Panc1 (cell line): ENCODE results near the gene MAEA.

Source experiments
- TF ChIP-seq, protein P1 (sequence below): fragments of 450-650 bp; IDR thresholded peaks from 2 replicates; pipeline ENCODE4 v1.5.1; 2017; ENCODE audit warnings: mild to moderate bottlenecking
- TF ChIP-seq, protein P2 (sequence below), 2 experiments: IDR thresholded peaks; 2 replicates each; pipeline ENCODE4 v1.6.1; 2011 to 2012; ENCODE audit warnings: low read depth in 2 of 2, control low read depth in 1 of 2, low read length in 1 of 2, mild to moderate bottlenecking in 1 of 2, moderate library complexity in 1 of 2; ENCODE audit not compliant: insufficient read depth in 1 of 2

DNA sequence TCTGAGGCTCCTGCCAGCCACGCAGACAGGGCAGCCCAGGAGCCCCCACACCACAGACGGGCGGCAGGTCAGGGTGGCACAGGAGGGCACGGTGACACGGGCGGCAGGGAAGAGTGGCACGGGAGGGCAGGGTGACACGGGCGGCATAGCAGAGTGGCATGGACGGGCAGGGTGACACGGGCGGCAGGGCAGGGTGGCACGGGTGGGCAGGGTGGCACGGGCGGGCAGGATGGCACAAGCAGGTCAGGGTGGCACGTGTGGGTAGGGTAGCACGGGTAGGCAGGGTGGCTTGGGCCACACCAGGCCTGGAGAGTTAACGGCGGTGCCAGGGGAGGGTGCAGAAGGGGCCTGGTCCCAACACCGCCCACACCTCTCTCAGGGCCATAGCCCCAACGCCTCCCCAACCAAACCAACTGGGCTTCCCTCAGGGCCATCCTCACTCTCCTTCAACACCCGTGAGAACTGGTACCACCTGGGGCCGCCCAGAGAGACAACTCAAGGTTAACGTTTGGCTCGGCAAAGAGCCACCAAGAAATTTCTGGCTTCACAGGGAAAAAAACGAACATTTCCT lies 44.1 kb upstream of the MAEA start:
- TF ChIP-seq, protein P1, sequence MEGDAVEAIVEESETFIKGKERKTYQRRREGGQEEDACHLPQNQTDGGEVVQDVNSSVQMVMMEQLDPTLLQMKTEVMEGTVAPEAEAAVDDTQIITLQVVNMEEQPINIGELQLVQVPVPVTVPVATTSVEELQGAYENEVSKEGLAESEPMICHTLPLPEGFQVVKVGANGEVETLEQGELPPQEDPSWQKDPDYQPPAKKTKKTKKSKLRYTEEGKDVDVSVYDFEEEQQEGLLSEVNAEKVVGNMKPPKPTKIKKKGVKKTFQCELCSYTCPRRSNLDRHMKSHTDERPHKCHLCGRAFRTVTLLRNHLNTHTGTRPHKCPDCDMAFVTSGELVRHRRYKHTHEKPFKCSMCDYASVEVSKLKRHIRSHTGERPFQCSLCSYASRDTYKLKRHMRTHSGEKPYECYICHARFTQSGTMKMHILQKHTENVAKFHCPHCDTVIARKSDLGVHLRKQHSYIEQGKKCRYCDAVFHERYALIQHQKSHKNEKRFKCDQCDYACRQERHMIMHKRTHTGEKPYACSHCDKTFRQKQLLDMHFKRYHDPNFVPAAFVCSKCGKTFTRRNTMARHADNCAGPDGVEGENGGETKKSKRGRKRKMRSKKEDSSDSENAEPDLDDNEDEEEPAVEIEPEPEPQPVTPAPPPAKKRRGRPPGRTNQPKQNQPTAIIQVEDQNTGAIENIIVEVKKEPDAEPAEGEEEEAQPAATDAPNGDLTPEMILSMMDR: no peak
- TF ChIP-seq, protein P2, sequence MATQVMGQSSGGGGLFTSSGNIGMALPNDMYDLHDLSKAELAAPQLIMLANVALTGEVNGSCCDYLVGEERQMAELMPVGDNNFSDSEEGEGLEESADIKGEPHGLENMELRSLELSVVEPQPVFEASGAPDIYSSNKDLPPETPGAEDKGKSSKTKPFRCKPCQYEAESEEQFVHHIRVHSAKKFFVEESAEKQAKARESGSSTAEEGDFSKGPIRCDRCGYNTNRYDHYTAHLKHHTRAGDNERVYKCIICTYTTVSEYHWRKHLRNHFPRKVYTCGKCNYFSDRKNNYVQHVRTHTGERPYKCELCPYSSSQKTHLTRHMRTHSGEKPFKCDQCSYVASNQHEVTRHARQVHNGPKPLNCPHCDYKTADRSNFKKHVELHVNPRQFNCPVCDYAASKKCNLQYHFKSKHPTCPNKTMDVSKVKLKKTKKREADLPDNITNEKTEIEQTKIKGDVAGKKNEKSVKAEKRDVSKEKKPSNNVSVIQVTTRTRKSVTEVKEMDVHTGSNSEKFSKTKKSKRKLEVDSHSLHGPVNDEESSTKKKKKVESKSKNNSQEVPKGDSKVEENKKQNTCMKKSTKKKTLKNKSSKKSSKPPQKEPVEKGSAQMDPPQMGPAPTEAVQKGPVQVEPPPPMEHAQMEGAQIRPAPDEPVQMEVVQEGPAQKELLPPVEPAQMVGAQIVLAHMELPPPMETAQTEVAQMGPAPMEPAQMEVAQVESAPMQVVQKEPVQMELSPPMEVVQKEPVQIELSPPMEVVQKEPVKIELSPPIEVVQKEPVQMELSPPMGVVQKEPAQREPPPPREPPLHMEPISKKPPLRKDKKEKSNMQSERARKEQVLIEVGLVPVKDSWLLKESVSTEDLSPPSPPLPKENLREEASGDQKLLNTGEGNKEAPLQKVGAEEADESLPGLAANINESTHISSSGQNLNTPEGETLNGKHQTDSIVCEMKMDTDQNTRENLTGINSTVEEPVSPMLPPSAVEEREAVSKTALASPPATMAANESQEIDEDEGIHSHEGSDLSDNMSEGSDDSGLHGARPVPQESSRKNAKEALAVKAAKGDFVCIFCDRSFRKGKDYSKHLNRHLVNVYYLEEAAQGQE (IDR thresholded peaks at IDR 0.05; ENCODE audit: insufficient read depth in 1 of 2, low read depth in 2 of 2, low read length in 1 of 2): no peak
